T-cell (primary cell): ENCODE measurements around the gene PDE7B. TPM values are rescaled to one million over a fixed set of nuclear protein-coding genes. Genes with fewer than 3 reads are reported as not detected.

Source experiments
- ATAC-seq, 4 experiments: fragments of 200-7000 bp in 3 of 4; fragments of 150-1000 bp in 1 of 4; cut with Tn5 transposase; replicated peaks in 1 of 4; 1 replicate in 3 of 4; 2 replicates in 1 of 4; pipeline ENCODE4 v1.10.0; 2021; ENCODE audit warnings: moderate library complexity in 3 of 4, mild to moderate bottlenecking in 2 of 4, moderate number of reproducible peaks in 1 of 4
- CTCF ChIA-PET, 2 donors: fragments of 300-600 bp; sonication (Branson Sonifier 250); formaldehyde crosslinking; loops; one replicate each; lab custom pipeline; 2022; ENCODE audit warnings: antibody characterized with exemption in 2 of 2; lab: Charles Lee
- POLR2A ChIA-PET, 2 donors: fragments of 300-600 bp; sonication (Branson Sonifier 250); formaldehyde crosslinking; loops; one replicate each; lab custom pipeline; 2022; ENCODE audit warnings: antibody characterized with exemption in 2 of 2; lab: Charles Lee
- DNase-seq, 35 experiments: peaks; one replicate each; pipeline versions ENCODE4 v3.0.0 to v3.0.0-alpha.2; 2013 to 2023
- H3K27ac ChIP-seq: one replicate; pipeline ENCODE4 v1.5.1; 2013; ENCODE audit warnings: low read length
- H3K27me3 ChIP-seq, 2 experiments: replicated peaks in 1 of 2; 1 replicate in 1 of 2; 2 replicates in 1 of 2; pipeline versions ENCODE4 v1.6.1 to v1.7.0; 2013; ENCODE audit warnings: low read length in 1 of 2, mixed read lengths in 1 of 2; ENCODE audit not compliant: control insufficient read depth in 2 of 2, insufficient read depth in 2 of 2; ENCODE audit errors: extremely low read depth in 1 of 2
- H3K36me3 ChIP-seq, 2 donors: 1 replicate in 1 of 2; 2 replicates in 1 of 2; pipeline versions ENCODE4 v1.6.1 to v1.7.0; 2013; ENCODE audit warnings: low read length in 1 of 2; ENCODE audit not compliant: control insufficient read depth in 2 of 2, insufficient read depth in 1 of 2; ENCODE audit errors: extremely low read depth in 1 of 2
- H3K4me1 ChIP-seq, 2 experiments: 1 replicate in 1 of 2; 2 replicates in 1 of 2; pipeline versions ENCODE4 v1.6.1 to v1.7.0; 2013; ENCODE audit warnings: low read length in 2 of 2, mixed read lengths in 1 of 2; ENCODE audit not compliant: insufficient read depth in 2 of 2, control insufficient read depth in 1 of 2; ENCODE audit errors: extremely low read depth in 1 of 2
- H3K4me3 ChIP-seq, 2 donors: 1 replicate in 1 of 2; 2 replicates in 1 of 2; pipeline versions ENCODE4 v1.5.1 to v1.7.0; 2013; ENCODE audit warnings: mild to moderate bottlenecking in 2 of 2, low read length in 1 of 2, moderate library complexity in 1 of 2; ENCODE audit not compliant: control insufficient read depth in 1 of 2; ENCODE audit errors: extremely low read depth in 1 of 2
- H3K9me3 ChIP-seq: 2 replicates; pipeline ENCODE4 v1.7.0; 2013
- H3K27ac Mint-ChIP-seq, 2 donors: one replicate each; pipeline ENCODE4 v1.8.0; 2020 to 2021; ENCODE audit warnings: mild to moderate bottlenecking in 2 of 2, mixed read lengths in 2 of 2
- H3K27me3 Mint-ChIP-seq, 2 donors: one replicate each; pipeline ENCODE4 v1.8.0; 2021 to 2022; ENCODE audit warnings: mixed read lengths in 2 of 2
- H3K36me3 Mint-ChIP-seq: one replicate; pipeline ENCODE4 v1.8.0; 2021; ENCODE audit warnings: mixed read lengths
- H3K4me1 Mint-ChIP-seq, 3 donors: one replicate each; pipeline ENCODE4 v1.8.0; 2020 to 2022; ENCODE audit warnings: mixed read lengths in 3 of 3, mild to moderate bottlenecking in 1 of 3
- H3K4me3 Mint-ChIP-seq, 3 donors: one replicate each; pipeline ENCODE4 v1.8.0; 2020 to 2022; ENCODE audit warnings: mild to moderate bottlenecking in 3 of 3, mixed read lengths in 3 of 3, moderate library complexity in 3 of 3
- H3K9me3 Mint-ChIP-seq, 3 donors: one replicate each; pipeline ENCODE4 v1.8.0; 2020 to 2022; ENCODE audit warnings: mixed read lengths in 3 of 3
- WGBS: methylation state at CpG from one replicate; pipeline ENCODE4 v1.1.5; 2013; ENCODE audit warnings: missing lambda C conversion rate; ENCODE audit not compliant: insufficient coverage; 5-methylcytosine and 5-hydroxymethylcytosine counted together
- total RNA-seq, 35 experiments: library from RNA in 6 of 35; stranded (reverse) in 6 of 35; fragments of 120-200 nt in 1 of 35; gene quantifications; one replicate each; pipeline versions ENCODE4 v1.2.1 to v1.2.4 and lab custom pipeline; 2013 to 2026

The PDE7B gene
- total RNA-seq, 5 donors from 2014 or later (not counting 1 experiment from before 2014, with no cell fraction given): 0.35 to 1.5 (median 0.69) TPM

GRCh38 chr6:136235233-136235564 lies 383.7 kb downstream of the PDE7B start:
- H3K9me3 Mint-ChIP-seq: no peaks in the 10 kb centered on the region
- 87% methylated on average over 4 of the region's 4 CpGs for WGBS
- H3K4me1 Mint-ChIP-seq: peaks cover 9 to 14% (median 14%) of the 10 kb centered on the region in 3 donors
- Histone ChIP-seq H3K4me3 (no peak overlapping the region), H3K27me3 (no peaks in the 10 kb centered on the region), H3K27ac (no peak overlapping the region), H3K9me3 (no peaks in the 10 kb centered on the region), H3K36me3 (no peaks in the 10 kb centered on the region), H3K4me1 (peaks cover 0 to 8% of the 10 kb centered on the region in 2 experiments)
- ATAC-seq (no peak), DNase-seq (no peak)
- no peak overlapping the region for H3K27ac Mint-ChIP-seq
- POLR2A ChIA-PET: no interaction called here
- peaks cover 6% of the 10 kb centered on the region for H3K36me3 Mint-ChIP-seq
- no peaks in the 10 kb centered on the region for H3K27me3 Mint-ChIP-seq
- CTCF ChIA-PET: interaction anchor here in 1 of 2 donors (0.6 to 1.2 kb wide), 2 partner anchors 9 to 779 kb away, joined by 3 to 5 read pairs; no protein-coding TSS in a partner anchor
- no peak overlapping the region for H3K4me3 Mint-ChIP-seq

- no peaks in the 10 kb centered on the region for H3K9me3 Mint-ChIP-seq
- WGBS: 43% methylated on average over 3 of the region's 9 CpGs
- H3K4me3 Mint-ChIP-seq: no peak overlapping the region
- CTCF ChIA-PET: interaction anchor here (0.6 to 2.5 kb wide), 7 partner anchors 10 to 1239 kb away, joined by 3 to 17 read pairs (median 4); no protein-coding TSS in a partner anchor
- Histone ChIP-seq H3K4me1 (peaks cover 0 to 8% of the 10 kb centered on the region in 2 experiments), H3K4me3 (no peak overlapping the region), H3K9me3 (no peaks in the 10 kb centered on the region), H3K36me3 (no peaks in the 10 kb centered on the region), H3K27me3 (no peaks in the 10 kb centered on the region), H3K27ac (no peak overlapping the region)
- H3K36me3 Mint-ChIP-seq: peaks cover 6% of the 10 kb centered on the region
- no peak for DNase-seq
- H3K27me3 Mint-ChIP-seq: no peaks in the 10 kb centered on the region
- peaks cover 9 to 14% (median 14%) of the 10 kb centered on the region in 3 donors for H3K4me1 Mint-ChIP-seq
- POLR2A ChIA-PET: no interaction called here
- H3K27ac Mint-ChIP-seq: no peak overlapping the region
- no peak for ATAC-seq
Measured at GRCh38 chr6:136236466-136237293, 385.2 kb downstream of the PDE7B start.

GRCh38 chr6:136244061-136244616 lies 392.6 kb downstream of the PDE7B start:
- ChIA-PET CTCF (interaction anchor here (0.6 to 1.9 kb wide), 3 partner anchors 18 to 392 kb away, joined by 3 to 11 read pairs (median 4); no protein-coding TSS in a partner anchor), POLR2A (no interaction called here)
- no peaks in the 10 kb centered on the region for H3K9me3 Mint-ChIP-seq
- Histone ChIP-seq H3K4me1 (peaks cover 0 to 1% of the 10 kb centered on the region in 2 experiments), H3K9me3 (no peaks in the 10 kb centered on the region), H3K36me3 (no peaks in the 10 kb centered on the region), H3K4me3 (no peak overlapping the region), H3K27ac (no peak overlapping the region), H3K27me3 (no peaks in the 10 kb centered on the region)
- H3K27me3 Mint-ChIP-seq: no peaks in the 10 kb centered on the region
- H3K36me3 Mint-ChIP-seq: peaks cover 3% of the 10 kb centered on the region
- H3K4me1 Mint-ChIP-seq: peaks cover 5 to 6% (median 5%) of the 10 kb centered on the region in 3 donors
- H3K4me3 Mint-ChIP-seq: no peak overlapping the region
- 93% methylated on average over 3 of the region's 5 CpGs for WGBS
- DNase-seq (no peak), ATAC-seq (no peak)
- no peak overlapping the region for H3K27ac Mint-ChIP-seq
